Prostate gland (tissue), 2 donors: ENCODE measurements around the gene NCAPG2. TPM values are rescaled to one million over a fixed set of nuclear protein-coding genes. Genes with fewer than 3 reads are reported as not detected.

ENCODE experiments used
- DNase-seq: peaks from one replicate; pipeline ENCODE4 v3.0.0-alpha.2; 2019; ENCODE audit warnings: low spot score
- H3K27ac ChIP-seq, 2 donors: fragments of 200-600 bp; sonication (generic); 2 replicates each; pipeline ENCODE4 v1.5.1; 2017 to 2019
- H3K27me3 ChIP-seq: fragments of 200-600 bp; sonication (generic); replicated peaks from 2 replicates; pipeline ENCODE4 v1.5.1; 2019; ENCODE audit not compliant: insufficient read depth
- H3K36me3 ChIP-seq, 2 donors: fragments of 200-600 bp; sonication (generic); 1 replicate in 1 of 2; 2 replicates in 1 of 2; pipeline versions ENCODE4 v1.5.1 to v1.8.1; 2017 to 2019
- H3K4me1 ChIP-seq: fragments of 200-600 bp; sonication (generic); replicated peaks from 2 replicates; pipeline ENCODE4 v1.5.1; 2019
- H3K4me3 ChIP-seq, 2 donors: fragments of 200-600 bp; sonication (generic); 2 replicates each; pipeline ENCODE4 v1.5.1; 2017 to 2019
- H3K9me3 ChIP-seq: fragments of 200-600 bp; sonication (generic); 2 replicates; pipeline ENCODE4 v1.5.1; 2017
- CTCF ChIP-seq, 4 experiments: fragments of 200-600 bp in 2 of 4; fragments of 450-650 bp in 2 of 4; sonication (generic) in 2 of 4; IDR thresholded peaks; 1 replicate in 3 of 4; 2 replicates in 1 of 4; pipeline ENCODE4 v1.5.1; 2016 to 2019; ENCODE audit warnings: antibody characterized with exemption in 4 of 4, mild to moderate bottlenecking in 2 of 4, moderate library complexity in 2 of 4
- POLR2A ChIP-seq: fragments of 450-650 bp; IDR thresholded peaks from one replicate; pipeline ENCODE4 v1.6.1; 2016; ENCODE audit warnings: antibody characterized with exemption, mild to moderate bottlenecking
- POLR2AphosphoS5 ChIP-seq: sonication (generic); formaldehyde crosslinking; IDR thresholded peaks from one replicate; pipeline ENCODE4 v1.6.1; 2017; ENCODE audit warnings: antibody characterized with exemption
- WGBS: methylation state at CpG from one replicate; pipeline ENCODE4 v1.1.5; 2018; 5-methylcytosine and 5-hydroxymethylcytosine counted together
- intact Hi-C: fragments of 100-400 bp; cut with DNase I; formaldehyde crosslinking; loops from one replicate; pipeline ENCODE4 v1.14.2; 2022
- total RNA-seq, 2 donors: library from RNA; depleted of rRNA; stranded (reverse); fragments of >200 nt; gene quantifications; one replicate each; pipeline ENCODE4 v1.1.0, GENCODE V29; 2016

The NCAPG2 gene
- total RNA-seq, 2 donors from 2014 or later, result 7.9 to 11.9 TPM

DNA sequence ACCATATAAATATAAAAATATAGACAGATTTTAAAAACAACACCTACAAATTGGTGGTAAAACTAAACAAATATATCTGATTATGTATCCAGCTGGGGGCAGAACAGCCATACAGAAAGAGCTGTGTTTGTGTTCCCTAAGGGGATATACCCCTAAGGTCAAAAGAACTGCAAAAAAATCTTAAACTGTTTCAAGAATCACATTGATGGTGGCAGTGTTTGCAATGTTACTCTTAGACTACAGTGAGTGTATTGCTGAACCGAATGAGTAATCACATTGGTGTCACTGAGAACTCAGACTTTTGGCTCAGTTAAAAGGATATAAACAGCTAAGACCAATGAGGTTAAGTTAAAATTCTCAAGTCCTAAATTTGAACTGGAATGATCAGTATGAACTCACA is 89.9 kb downstream of the NCAPG2 start:
- Histone ChIP-seq H3K9me3 (no peaks in the 10 kb centered on the region), H3K36me3 (no peaks in the 10 kb centered on the region), H3K27ac (no peak overlapping the region), H3K27me3 (no peaks in the 10 kb centered on the region), H3K4me3 (no peak overlapping the region), H3K4me1 (no peaks in the 10 kb centered on the region)
- TF ChIP-seq POLR2AphosphoS5 (no peak), POLR2A (no peak), CTCF (IDR thresholded peaks at IDR 0.05) (no peak)
- WGBS, result 50% methylated on average over 1 of the region's 1 CpG
- intact Hi-C loops, result no loop called here
- DNase-seq, result no peak

DNA sequence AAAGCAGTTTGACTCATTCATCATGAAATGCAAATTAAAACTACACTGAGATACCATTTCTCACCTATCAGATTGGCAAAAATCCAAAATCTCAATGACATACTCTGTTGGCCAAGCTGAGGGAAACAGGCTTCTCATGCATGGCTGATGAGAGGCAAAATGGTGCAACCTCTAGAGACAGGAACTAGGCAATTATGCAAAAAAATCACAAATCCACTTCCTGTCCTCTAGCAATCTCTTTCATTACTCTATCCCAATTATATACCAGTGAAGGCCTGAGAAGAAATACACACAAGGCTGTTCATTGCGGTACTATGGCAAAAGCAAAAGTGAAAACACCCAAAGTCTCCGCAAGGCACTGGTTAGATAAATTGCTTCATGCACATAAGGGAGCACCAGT is 91.1 kb downstream of the NCAPG2 start:
- H3K36me3 ChIP-seq, result no peaks in the 10 kb centered on the region
- no peak for DNase-seq
- no peak overlapping the region for H3K27ac ChIP-seq
- 98% methylated on average over 2 of the region's 2 CpGs for WGBS
- intact Hi-C loops, result no loop called here
- no peaks in the 10 kb centered on the region for H3K27me3 ChIP-seq
- H3K4me3 ChIP-seq, result no peak overlapping the region
- no peaks in the 10 kb centered on the region for H3K4me1 ChIP-seq
- no peak for TF ChIP-seq CTCF (IDR thresholded peaks at IDR 0.05)
- no peak for TF ChIP-seq POLR2A
- TF ChIP-seq POLR2AphosphoS5, result no peak
- H3K9me3 ChIP-seq, result no peaks in the 10 kb centered on the region

- no peak for TF ChIP-seq POLR2AphosphoS5
- no peak for TF ChIP-seq CTCF (IDR thresholded peaks at IDR 0.05)
- TF ChIP-seq POLR2A, result no peak
- 93% methylated on average over 4 of the region's 4 CpGs for WGBS
- Histone ChIP-seq H3K27me3 (no peaks in the 10 kb centered on the region), H3K9me3 (no peaks in the 10 kb centered on the region), H3K4me1 (no peaks in the 10 kb centered on the region), H3K27ac (no peak overlapping the region), H3K4me3 (no peak overlapping the region), H3K36me3 (no peaks in the 10 kb centered on the region)
- DNase-seq, result no peak
- intact Hi-C loops, result no loop called here
These were observed 92.1 kb downstream of the NCAPG2 start for GRCh38 chr7:158612546-158612945.

DNA sequence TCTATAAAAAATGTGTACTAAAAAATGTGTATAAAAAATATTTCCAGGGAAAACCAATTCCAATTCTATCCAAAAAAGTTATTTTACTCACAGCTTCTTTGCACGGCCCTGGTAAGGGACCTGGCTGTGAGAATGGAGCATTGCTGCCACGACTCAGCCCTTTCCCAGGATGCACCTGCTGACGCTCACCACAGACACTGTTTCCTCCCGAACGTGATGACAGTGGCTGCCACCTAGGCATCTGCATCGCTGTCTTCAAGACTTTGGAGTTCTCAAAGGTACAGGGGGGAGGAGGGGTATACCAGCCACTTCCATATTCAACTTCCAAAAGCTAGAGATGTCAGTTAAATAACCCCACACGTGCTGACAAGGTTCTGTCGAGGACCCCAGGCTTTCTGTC is 93.1 kb downstream of the NCAPG2 start:
- intact Hi-C loops, result no loop called here
- Histone ChIP-seq H3K27me3 (no peaks in the 10 kb centered on the region), H3K36me3 (no peaks in the 10 kb centered on the region), H3K4me3 (no peak overlapping the region), H3K9me3 (no peaks in the 10 kb centered on the region), H3K27ac (no peak overlapping the region), H3K4me1 (no peaks in the 10 kb centered on the region)
- no peak for DNase-seq
- WGBS, result 74% methylated on average over 8 of the region's 8 CpGs
- TF ChIP-seq CTCF (IDR thresholded peaks at IDR 0.05) (no peak), POLR2AphosphoS5 (no peak)

- H3K4me3 ChIP-seq, result no peak overlapping the region
- no peaks in the 10 kb centered on the region for H3K9me3 ChIP-seq
- 86% methylated on average over 7 of the region's 7 CpGs for WGBS
- DNase-seq, result no peak
- no peak overlapping the region for H3K27ac ChIP-seq
- TF ChIP-seq POLR2AphosphoS5 (no peak), CTCF (IDR thresholded peaks at IDR 0.05) (no peak), POLR2A (no peak)
- H3K27me3 ChIP-seq, result no peaks in the 10 kb centered on the region
- no peaks in the 10 kb centered on the region for H3K36me3 ChIP-seq
- no peaks in the 10 kb centered on the region for H3K4me1 ChIP-seq
- intact Hi-C loops, result no loop called here
These were observed 95.2 kb downstream of the NCAPG2 start for GRCh38 chr7:158609313-158609974.
